Measurements from ENCODE around the gene AGPS. TPM values are rescaled to one million over a fixed set of nuclear protein-coding genes. Genes with fewer than 3 reads are reported as not detected.
"Not testable (repeated sequence)": the region's sequence is repeated elsewhere in the genome, so short reads cannot be mapped to it uniquely, and the experiment has no call there.

The AGPS gene
- total RNA-seq, 1 experiment from 2014 or later = 107 TPM

DNA sequence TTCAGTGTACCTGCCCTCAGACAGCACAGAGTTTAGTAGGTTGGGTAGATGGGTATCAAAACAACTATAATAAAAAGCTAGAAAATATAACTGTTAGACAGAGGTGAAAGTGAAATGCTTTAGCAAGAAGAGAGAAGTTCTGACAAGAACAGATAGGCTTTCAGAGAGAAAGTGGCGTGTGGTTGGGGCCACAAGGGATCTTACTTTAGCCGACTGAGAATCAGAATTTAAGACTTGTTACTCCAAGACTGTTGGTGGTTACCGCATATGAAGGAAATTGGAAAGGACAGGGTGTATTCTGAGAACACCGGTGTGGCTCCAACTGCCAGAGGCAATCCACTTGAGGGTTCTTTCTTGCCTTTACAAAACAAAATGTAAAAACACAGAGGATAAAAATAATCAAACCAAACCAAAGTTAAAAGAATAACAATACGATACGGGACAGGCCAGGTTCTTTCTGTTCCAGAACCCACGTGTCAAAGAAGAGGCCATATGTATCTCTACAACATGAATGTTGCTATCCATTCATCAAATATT lies 44.4 kb upstream of the AGPS start:
- TF ChIP-seq, protein P1, sequence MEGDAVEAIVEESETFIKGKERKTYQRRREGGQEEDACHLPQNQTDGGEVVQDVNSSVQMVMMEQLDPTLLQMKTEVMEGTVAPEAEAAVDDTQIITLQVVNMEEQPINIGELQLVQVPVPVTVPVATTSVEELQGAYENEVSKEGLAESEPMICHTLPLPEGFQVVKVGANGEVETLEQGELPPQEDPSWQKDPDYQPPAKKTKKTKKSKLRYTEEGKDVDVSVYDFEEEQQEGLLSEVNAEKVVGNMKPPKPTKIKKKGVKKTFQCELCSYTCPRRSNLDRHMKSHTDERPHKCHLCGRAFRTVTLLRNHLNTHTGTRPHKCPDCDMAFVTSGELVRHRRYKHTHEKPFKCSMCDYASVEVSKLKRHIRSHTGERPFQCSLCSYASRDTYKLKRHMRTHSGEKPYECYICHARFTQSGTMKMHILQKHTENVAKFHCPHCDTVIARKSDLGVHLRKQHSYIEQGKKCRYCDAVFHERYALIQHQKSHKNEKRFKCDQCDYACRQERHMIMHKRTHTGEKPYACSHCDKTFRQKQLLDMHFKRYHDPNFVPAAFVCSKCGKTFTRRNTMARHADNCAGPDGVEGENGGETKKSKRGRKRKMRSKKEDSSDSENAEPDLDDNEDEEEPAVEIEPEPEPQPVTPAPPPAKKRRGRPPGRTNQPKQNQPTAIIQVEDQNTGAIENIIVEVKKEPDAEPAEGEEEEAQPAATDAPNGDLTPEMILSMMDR (conservative IDR thresholded peaks at IDR 0.05) = no peak
- no peak for TF ChIP-seq EZH2 (IDR thresholded peaks at IDR 0.05; ENCODE audit: low read depth)
- Histone ChIP-seq H3F3A (ENCODE audit: insufficient read depth, low read depth) (peaks cover 12% of the 10 kb centered on the region; the same call in 1 of the 2 replicates), H3K9me3 (ENCODE audit: insufficient read depth, low read depth) (no peaks in the 10 kb centered on the region), H3K79me2 (ENCODE audit: low read depth) (no peaks in the 10 kb centered on the region), H3K4me3 (no peak overlapping the region), H3K27me3 (ENCODE audit: insufficient read depth, low read depth) (no peaks in the 10 kb centered on the region), H3K9me2 (ENCODE audit: insufficient read depth) (no peaks in the 10 kb centered on the region), H4K20me1 (ENCODE audit: insufficient read depth) (no peaks in the 10 kb centered on the region), H3K4me1 (replicated peaks; ENCODE audit: insufficient read depth) (no peaks in the 10 kb centered on the region), H3K36me3 (ENCODE audit: low read depth) (no peaks in the 10 kb centered on the region), H3K27ac (no peak overlapping the region), H2AFZ (no peak overlapping the region), H3K4me2 (no peak overlapping the region)
- DNase-seq = no peak
- POLR2A ChIA-PET (ENCODE audit: unreplicated experiment) = no interaction called here
- BruUV-seq (replicated peaks) = no TSS peak
- CTCF ChIA-PET = no interaction called here
- intact Hi-C loops (cut with micrococcal nuclease; ENCODE audit: unreplicated experiment) = no loop called here

- Histone ChIP-seq H3K79me2 (ENCODE audit: low read depth) (no peaks in the 10 kb centered on the region), H3K27me3 (ENCODE audit: insufficient read depth, low read depth) (no peaks in the 10 kb centered on the region), H3K27ac (no peak overlapping the region), H3K4me3 (no peak overlapping the region), H3K9me2 (ENCODE audit: insufficient read depth) (no peaks in the 10 kb centered on the region), H2AFZ (no peak overlapping the region), H3F3A (ENCODE audit: insufficient read depth, low read depth) (peaks cover 12% of the 10 kb centered on the region; the same call in 1 of the 2 replicates), H3K9me3 (ENCODE audit: insufficient read depth, low read depth) (no peaks in the 10 kb centered on the region), H3K4me2 (no peak overlapping the region), H4K20me1 (ENCODE audit: insufficient read depth) (no peaks in the 10 kb centered on the region), H3K36me3 (ENCODE audit: low read depth) (no peaks in the 10 kb centered on the region), H3K4me1 (replicated peaks; ENCODE audit: insufficient read depth) (no peaks in the 10 kb centered on the region)
- intact Hi-C loops (cut with micrococcal nuclease; ENCODE audit: unreplicated experiment) = no loop called here
- DNase-seq = no peak
- no peak for TF ChIP-seq EZH2 (IDR thresholded peaks at IDR 0.05; ENCODE audit: low read depth)
- TF ChIP-seq, protein P1 (conservative IDR thresholded peaks at IDR 0.05) = no peak
- CTCF ChIA-PET = no interaction called here
- POLR2A ChIA-PET (ENCODE audit: unreplicated experiment) = no interaction called here
- BruUV-seq (replicated peaks) = no TSS peak
These were observed 43.6 kb upstream of the AGPS start for GRCh38 chr2:177348733-177349693.

GRCh38 chr2:177350624-177351023 lies 41.9 kb upstream of the AGPS start:
- H3K27me3 ChIP-seq (ENCODE audit: insufficient read depth, low read depth); H3K9me2 ChIP-seq (ENCODE audit: insufficient read depth); intact Hi-C loops (cut with micrococcal nuclease; ENCODE audit: unreplicated experiment); H3K9me3 ChIP-seq (ENCODE audit: insufficient read depth, low read depth); H3K4me1 ChIP-seq (replicated peaks; ENCODE audit: insufficient read depth); H2AFZ ChIP-seq; DNase-seq; H3K4me2 ChIP-seq; H4K20me1 ChIP-seq (ENCODE audit: insufficient read depth); BruUV-seq (replicated peaks); H3K4me3 ChIP-seq; H3K36me3 ChIP-seq (ENCODE audit: low read depth); H3K27ac ChIP-seq; H3K79me2 ChIP-seq (ENCODE audit: low read depth); POLR2A ChIA-PET (ENCODE audit: unreplicated experiment): not testable (repeated sequence)
- CTCF ChIA-PET = interaction anchor here (0.6 to 0.7 kb wide), 2 partner anchors 64 to 417 kb away, joined by 3 to 4 read pairs; no protein-coding TSS in a partner anchor
- peaks cover 12% of the 10 kb centered on the region; the same call in 1 of the 2 replicates for H3F3A ChIP-seq (ENCODE audit: insufficient read depth, low read depth)

- BruUV-seq (replicated peaks); H3K4me3 ChIP-seq; POLR2A ChIA-PET (ENCODE audit: unreplicated experiment); H3K79me2 ChIP-seq (ENCODE audit: low read depth); H3K27me3 ChIP-seq (ENCODE audit: insufficient read depth, low read depth); H4K20me1 ChIP-seq (ENCODE audit: insufficient read depth); DNase-seq; H3K27ac ChIP-seq; H3K36me3 ChIP-seq (ENCODE audit: low read depth); H2AFZ ChIP-seq; H3K4me2 ChIP-seq; intact Hi-C loops (cut with micrococcal nuclease; ENCODE audit: unreplicated experiment); H3K9me2 ChIP-seq (ENCODE audit: insufficient read depth); H3K4me1 ChIP-seq (replicated peaks; ENCODE audit: insufficient read depth); H3K9me3 ChIP-seq (ENCODE audit: insufficient read depth, low read depth): not testable (repeated sequence)
- peaks cover 12% of the 10 kb centered on the region; the same call in 1 of the 2 replicates for H3F3A ChIP-seq (ENCODE audit: insufficient read depth, low read depth)
- CTCF ChIA-PET = interaction anchor here (0.7 kb wide), 1 partner anchor 63 kb away, joined by 3 read pairs; no protein-coding TSS in a partner anchor
These were observed 41.5 kb upstream of the AGPS start for GRCh38 chr2:177351121-177351520.

All from PC-9 (cell line).